COLO668 (cell line): ENCODE data around the gene ODC1.
"Not testable (repeated sequence)": the region's sequence is repeated elsewhere in the genome, so short reads cannot be mapped to it uniquely, and the experiment has no call there.

Source experiments
- DNase-seq: peaks from one replicate; lab custom pipeline; 2025; ENCODE audit not compliant: unreplicated experiment; lab: John Stamatoyannopoulos, UW

ODC1 gene

DNA sequence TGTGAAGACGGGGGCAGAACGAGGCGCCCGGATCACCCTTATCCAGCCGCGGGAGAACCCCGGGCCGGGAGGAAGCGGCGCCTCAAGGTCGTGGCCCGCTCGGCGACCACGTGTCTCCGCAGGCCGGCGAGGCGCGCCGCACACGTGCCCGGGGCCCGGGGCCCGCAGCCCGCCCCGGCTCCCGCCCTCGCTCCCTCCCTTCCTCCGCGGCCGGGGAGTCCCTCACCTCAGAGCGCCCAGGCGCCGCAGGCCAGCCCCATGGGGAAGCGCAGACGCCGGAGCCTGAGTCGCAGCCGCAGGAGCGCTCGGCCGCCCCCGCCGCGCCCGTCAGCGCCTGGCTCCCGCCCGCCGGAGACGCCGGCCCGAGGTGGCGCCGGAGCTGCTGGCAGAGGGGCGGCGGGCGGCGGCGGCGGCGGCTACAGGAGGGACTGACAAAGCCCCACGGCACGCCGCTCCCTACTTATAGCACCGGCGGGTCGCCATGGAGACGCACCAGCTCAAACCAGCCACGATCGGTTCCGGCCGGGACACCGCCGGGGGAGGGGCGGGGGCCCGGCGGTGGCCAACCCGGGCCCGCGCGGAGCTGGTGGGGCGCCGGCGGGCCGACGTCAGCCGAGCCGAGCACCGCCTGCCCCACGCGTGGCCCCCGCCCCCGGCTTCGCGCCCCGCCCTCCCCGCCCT lies at the start of gene ODC1:
Gene ODC1 (minus strand): TSS at position 433 of the 681 bp plus-strand sequence. CDS start 3,295 bp downstream, outside the sequence.
- peak; percentile 99 for DNase-seq

DNA sequence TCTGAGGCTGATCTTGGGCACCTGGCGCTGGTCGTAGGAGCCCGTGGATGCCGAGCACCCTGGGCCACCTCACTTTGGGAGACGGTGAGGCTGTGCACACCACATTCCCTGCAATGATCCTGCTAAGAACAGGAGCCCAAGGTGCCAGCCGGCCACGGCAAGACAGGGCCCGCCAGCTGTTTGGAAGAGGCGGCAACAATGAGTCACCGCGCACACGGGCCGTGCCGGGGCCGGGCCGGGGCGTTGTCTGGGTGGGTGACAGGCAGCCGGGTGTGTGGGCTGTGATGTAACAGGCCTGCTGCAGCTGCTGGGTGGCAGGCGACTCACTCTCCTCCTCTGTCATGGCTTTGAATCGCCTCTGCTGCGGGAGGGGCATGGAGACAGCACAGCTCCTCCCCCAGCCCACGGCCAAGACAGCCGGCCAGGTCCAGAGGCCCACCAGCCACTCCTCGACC lies 49.7 kb upstream of the ODC1 start:
- DNase-seq: peak; percentile 94

DNA sequence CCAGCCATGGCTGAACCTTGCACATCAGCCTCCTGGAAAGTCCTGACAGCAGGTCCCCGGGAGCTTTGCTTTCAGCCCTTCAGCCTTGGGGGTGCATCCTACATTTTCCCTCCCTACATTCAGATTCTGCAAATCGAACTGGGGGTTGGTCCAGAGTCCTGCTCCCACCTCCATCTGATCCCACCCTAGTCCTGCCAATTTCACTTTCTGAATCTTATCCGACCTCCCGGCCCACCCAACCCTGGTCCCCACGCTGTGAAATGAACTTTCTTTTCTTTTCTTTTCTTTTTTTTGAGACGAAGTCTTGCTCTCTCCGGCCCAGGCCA lies 47.8 kb upstream of the ODC1 start:
- DNase-seq: no peak

DNA sequence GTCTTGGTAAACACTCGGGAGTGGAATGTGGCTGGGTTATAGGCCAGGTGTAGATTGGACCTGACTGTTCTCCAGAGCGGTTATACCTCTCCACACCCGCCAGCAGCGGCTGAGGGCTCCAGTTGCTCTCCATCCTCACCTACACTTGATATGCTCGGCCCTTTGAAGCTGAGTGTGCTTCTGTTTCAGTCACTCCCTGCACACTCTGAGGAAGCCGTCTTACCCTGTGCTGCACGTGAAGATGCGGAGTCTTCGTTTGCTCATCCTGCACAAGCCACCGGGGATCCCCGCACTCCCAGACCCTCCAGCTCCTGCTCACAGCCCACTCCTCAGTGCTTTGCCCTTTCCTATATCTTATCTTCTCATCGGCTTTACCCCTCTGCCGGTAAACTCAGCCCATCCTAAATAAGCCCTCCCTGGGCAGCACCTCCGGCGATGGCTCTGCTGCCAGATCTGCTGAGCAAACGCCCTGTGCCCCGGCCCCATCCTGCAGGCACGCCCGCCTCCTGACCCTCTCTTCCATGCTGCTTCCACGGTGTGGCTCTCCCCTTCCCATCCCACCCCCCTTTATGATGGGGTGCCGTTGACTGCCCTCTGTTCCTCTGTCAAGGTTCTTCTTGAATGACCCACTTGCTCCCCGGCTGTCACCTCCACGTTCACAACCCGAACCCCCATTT lies 47.3 kb upstream of the ODC1 start:
- peak; percentile 51 for DNase-seq

- DNase-seq: no peak
Measured at GRCh38 chr2:10494351-10495066, 46.4 kb upstream of the ODC1 start.

DNA sequence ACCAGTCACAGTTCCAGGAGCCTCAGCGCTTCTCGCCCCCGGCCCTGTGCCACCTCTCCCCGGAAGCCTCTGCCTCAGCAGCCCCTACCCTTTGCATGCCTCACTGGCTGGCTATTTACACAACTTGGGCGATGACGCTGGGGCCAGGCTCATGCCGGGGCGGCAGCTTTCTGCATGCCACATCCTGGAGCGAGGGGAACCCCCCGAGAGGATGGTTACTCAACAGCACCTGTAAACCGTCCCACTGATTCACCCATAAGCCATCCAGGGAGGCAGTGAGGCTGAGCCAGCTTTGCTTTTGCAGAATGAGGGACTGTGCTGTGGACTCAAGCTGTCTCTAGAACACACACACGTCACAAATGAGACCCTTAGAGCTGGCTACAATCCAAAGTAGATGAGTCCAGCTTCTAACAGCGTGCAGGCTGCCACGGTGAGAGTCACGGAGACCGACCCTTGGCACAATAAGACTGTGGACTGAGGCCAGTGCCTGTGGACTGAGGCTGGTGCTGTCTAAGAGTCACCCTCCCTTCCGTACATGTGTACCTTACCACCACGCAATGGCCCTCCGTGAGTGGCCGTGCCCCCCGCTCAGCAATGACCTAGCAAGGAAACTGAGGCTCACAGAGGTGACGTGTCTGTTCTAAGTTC lies 45.6 kb upstream of the ODC1 start:
- DNase-seq: peak; percentile 89

DNA sequence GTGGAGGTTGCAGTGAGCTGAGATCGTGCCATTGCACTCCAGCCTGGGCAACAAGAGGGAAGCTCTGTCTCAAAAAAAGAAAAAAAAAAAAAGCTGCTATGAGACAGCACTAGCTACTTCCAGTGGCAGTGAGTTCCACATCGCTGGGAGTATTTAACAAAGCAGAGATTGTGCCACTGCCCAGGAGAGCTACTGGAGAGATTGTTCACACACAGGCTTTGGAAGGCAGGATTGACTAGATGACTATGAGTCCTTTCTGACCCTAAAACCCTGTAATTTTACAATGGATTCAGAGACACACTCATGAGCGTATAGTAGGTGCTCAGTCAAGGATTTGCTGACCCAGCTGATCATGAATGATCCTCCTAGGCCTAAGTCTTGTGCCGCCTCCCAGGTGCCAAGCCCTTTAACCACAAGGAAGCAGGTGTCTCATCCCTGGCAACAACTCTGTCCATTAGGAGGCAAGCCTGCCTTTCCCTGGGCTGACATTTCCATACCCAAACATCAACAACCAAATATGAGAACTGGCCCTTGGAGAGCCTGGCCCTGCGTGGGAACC lies 45.0 kb upstream of the ODC1 start:
- no peak for DNase-seq

GRCh38 chr2:10490806-10491291 lies 42.7 kb upstream of the ODC1 start:
- no peak for DNase-seq

- no peak for DNase-seq
Measured at GRCh38 chr2:10489842-10490555, 41.9 kb upstream of the ODC1 start.

DNA sequence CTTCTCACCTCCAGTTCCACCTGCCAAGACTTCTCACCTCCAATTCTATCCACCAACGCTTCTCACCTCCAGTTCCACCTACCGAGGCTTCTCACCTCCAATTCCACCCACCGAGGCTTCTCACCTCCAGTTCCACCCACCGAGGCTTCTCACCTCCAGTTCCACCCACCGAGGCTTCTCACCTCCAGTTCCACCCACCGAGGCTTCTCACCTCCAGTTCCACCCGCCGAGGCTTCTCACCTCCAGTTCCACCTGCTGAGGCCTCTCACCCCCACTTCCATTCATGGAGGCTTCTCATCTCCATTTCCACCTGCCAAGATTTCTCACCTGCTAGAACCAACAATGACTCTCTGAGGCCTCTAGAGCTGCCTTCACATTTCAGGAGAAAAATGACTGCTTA lies 40.0 kb upstream of the ODC1 start:
- not testable (repeated sequence) for DNase-seq

- DNase-seq: not testable (repeated sequence)
Measured at GRCh38 chr2:10487741-10488104, 39.6 kb upstream of the ODC1 start.

GRCh38 chr2:10487081-10487740 lies 39.1 kb upstream of the ODC1 start:
- peak; percentile 63 for DNase-seq

DNA sequence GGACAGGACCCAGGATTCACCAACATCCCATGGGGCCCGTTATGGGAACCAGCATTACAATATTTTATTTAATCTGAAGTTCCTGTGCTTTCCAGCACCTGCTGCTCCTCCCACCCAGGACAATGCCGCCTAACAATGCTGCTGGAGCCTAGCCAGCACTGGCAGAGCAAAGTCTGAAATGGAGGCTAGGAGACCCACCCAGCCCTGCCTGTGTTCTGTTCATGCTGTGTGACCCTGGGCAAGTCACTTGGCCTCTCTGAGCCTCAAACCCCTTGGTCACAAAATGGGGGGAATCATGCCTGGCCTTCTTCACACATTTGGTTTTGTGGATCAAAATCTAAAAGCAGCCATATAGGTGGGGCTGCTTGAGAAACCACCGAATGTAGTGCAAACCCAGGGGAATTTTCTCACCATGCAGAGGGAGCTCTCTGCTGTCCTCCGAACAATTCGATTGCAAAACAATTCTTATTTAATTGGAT lies 38.5 kb upstream of the ODC1 start:
- peak; percentile 80 for DNase-seq

GRCh38 chr2:10486091-10486490 lies 38.0 kb upstream of the ODC1 start:
- DNase-seq: no peak

- no peak for DNase-seq
Measured at GRCh38 chr2:10482913-10483312, 34.8 kb upstream of the ODC1 start.

- DNase-seq: no peak
Measured at GRCh38 chr2:10482460-10482859, 34.3 kb upstream of the ODC1 start.

DNA sequence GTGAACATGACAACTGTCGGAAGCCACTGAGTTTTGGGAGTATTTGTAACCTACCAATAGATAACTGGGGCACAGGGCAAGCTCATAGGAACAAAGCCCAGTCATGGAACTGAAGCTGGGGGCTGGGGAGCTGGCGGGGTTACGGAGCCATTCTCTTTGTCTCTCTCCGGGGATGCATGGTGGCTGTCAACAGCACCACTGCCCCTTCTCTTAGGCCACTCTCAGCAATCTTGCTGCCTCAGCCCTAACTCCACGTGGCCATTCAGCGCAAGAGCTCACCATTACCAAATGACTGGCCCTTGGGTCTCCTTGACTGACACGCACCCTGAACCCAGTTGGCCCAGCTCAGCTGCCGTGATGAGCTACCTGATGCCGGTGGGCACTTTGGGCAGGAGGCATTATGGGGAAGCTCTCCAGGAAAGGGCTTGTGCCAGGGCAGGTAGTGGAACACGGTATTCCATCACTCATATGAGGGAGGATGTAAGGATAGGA lies 33.6 kb upstream of the ODC1 start:
- DNase-seq: no peak

DNA sequence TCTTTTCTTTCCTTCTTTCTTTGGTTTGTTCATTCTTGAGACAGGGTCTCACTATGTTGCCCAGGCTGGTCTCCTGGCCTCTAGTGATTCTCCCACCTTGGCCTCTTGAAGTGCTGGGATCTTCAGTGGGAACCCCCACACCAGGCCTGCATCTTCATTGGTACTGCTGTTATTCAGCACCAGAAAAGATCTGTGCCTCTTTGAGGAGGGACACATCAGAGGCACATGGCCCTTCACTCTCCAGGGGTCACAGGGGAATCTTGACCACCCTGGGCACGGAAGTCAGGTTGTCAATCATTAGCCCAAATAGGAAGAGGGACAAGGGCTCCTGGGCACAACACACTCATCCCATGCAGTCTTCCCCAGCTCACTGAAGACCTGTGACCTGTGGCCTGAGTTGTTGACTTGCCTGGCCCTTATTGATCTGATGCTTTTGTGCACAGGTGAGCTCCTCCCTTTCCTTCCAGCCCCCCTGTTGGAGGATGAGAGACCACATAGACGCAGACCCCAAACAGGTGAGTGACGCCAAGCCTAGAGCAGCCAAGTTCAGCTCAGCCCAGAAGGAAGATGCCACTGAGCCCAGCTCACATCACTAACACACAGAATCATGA lies 33.0 kb upstream of the ODC1 start:
- DNase-seq: no peak

DNA sequence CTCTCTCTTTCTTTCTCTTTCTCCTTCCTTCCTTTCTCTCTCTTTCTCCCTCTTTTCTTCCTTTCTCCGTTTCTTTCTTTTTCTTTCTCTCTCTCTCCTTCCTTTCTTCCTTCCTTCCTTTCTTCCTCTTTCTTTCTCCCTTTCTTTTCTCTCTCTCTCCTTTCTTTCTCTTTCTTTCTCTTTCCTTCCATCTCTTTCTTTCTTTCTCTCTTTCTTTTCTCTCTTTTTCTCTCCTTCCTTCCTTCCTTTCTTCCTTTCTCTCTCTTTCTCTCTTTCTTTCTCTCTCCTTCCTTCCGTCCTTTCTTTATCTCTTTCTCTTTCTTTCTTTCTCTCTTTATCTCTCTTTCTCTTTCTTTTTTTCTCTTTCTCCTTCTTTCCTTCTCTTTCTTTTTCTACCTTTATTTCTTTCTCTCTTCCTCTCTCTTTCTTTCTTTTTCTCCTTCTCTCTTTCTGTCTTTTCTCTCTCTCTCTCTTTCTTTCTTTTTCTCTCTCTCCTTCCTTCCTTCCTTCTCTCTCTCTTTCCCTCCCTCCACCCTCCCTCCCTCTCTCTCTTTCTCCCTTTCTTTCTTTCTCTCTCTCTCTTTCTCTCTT lies 32.3 kb upstream of the ODC1 start:
- DNase-seq: no peak
